Endothelial cell of umbilical vein (primary cell): ENCODE results near the gene C13orf46.

Experiments
- CTCF ChIP-seq, 2 donors: IDR thresholded peaks; 1 replicate in 1 of 2; 2 replicates in 1 of 2; pipeline ENCODE4 v1.5.1; 2011; ENCODE audit warnings: low read length in 2 of 2, mild to moderate bottlenecking in 2 of 2, moderate library complexity in 2 of 2, control low read depth in 1 of 2, inconsistent platforms in 1 of 2, low read depth in 1 of 2; ENCODE audit not compliant: insufficient read depth in 1 of 2; ENCODE audit errors: extremely low read depth in 1 of 2
- EZH2 ChIP-seq: IDR thresholded peaks from 2 replicates; pipeline ENCODE4 v1.6.1; 2012; ENCODE audit warnings: borderline replicate concordance, low read depth, mild to moderate bottlenecking, moderate library complexity, low read length, inconsistent platforms; ENCODE audit not compliant: severe bottlenecking
- JUN ChIP-seq: IDR thresholded peaks from 2 replicates; pipeline ENCODE4 v1.6.1; 2011; ENCODE audit warnings: borderline replicate concordance, low read depth; ENCODE audit not compliant: insufficient read length, insufficient read depth
- POLR2A ChIP-seq: IDR thresholded peaks from 2 replicates; pipeline ENCODE4 v1.6.1; 2012; ENCODE audit warnings: low read depth, mild to moderate bottlenecking, control low read depth, low read length
- POLR2AphosphoS5 ChIP-seq: IDR thresholded peaks from 2 replicates; pipeline ENCODE4 v1.6.1; 2012; ENCODE audit warnings: low read depth, mild to moderate bottlenecking, control low read depth, low read length, moderate library complexity; ENCODE audit not compliant: insufficient read depth

GRCh38 chr13:113968463-113969310 lies 5.2 kb downstream of the C13orf46 start:
- TF ChIP-seq POLR2A = no peak
- TF ChIP-seq CTCF (IDR thresholded peaks at IDR 0.05; ENCODE audit: extremely low read depth in 1 of 2, insufficient read depth in 1 of 2, low read depth in 1 of 2, low read length in 2 of 2) = no peak
- TF ChIP-seq POLR2AphosphoS5 = no peak
- no peak for TF ChIP-seq EZH2
- TF ChIP-seq JUN = no peak
